ENCODE results near the gene NHERF1.

The NHERF1 gene

GRCh38 chr17:74766413-74766812 is 18.0 kb downstream of the NHERF1 start:
- no peak for TF ChIP-seq CTCF (IDR thresholded peaks at IDR 0.05; ENCODE audit: insufficient read depth, low read depth, low read length, missing control alignments)
- H3K4me3 ChIP-seq (ENCODE audit: low read depth, low read length) = no peak overlapping the region
- DNase-seq (ENCODE audit: low read depth) = no peak

- no peak for TF ChIP-seq CTCF (IDR thresholded peaks at IDR 0.05; ENCODE audit: insufficient read depth, low read depth, low read length, missing control alignments)
- DNase-seq (ENCODE audit: low read depth) = no peak
- H3K4me3 ChIP-seq (ENCODE audit: low read depth, low read length) = no peak overlapping the region
These were observed 18.7 kb downstream of the NHERF1 start for GRCh38 chr17:74767111-74767516.

GRCh38 chr17:74768069-74768762 is 19.8 kb downstream of the NHERF1 start:
- H3K4me3 ChIP-seq (ENCODE audit: low read depth, low read length) = no peak overlapping the region
- TF ChIP-seq CTCF (IDR thresholded peaks at IDR 0.05; ENCODE audit: insufficient read depth, low read depth, low read length, missing control alignments) = no peak
- DNase-seq (ENCODE audit: low read depth) = no peak

- no peak for DNase-seq (ENCODE audit: low read depth)
- TF ChIP-seq CTCF (IDR thresholded peaks at IDR 0.05; ENCODE audit: insufficient read depth, low read depth, low read length, missing control alignments) = no peak
- no peak overlapping the region for H3K4me3 ChIP-seq (ENCODE audit: low read depth, low read length)
These were observed 20.3 kb downstream of the NHERF1 start for GRCh38 chr17:74768763-74769114.

GRCh38 chr17:74769266-74769855 is 20.9 kb downstream of the NHERF1 start:
- no peak for TF ChIP-seq CTCF (IDR thresholded peaks at IDR 0.05; ENCODE audit: insufficient read depth, low read depth, low read length, missing control alignments)
- H3K4me3 ChIP-seq (ENCODE audit: low read depth, low read length) = no peak overlapping the region
- DNase-seq (ENCODE audit: low read depth) = no peak

- no peak for DNase-seq (ENCODE audit: low read depth)
- H3K4me3 ChIP-seq (ENCODE audit: low read depth, low read length) = no peak overlapping the region
- no peak for TF ChIP-seq CTCF (IDR thresholded peaks at IDR 0.05; ENCODE audit: insufficient read depth, low read depth, low read length, missing control alignments)
These were observed 21.5 kb downstream of the NHERF1 start for GRCh38 chr17:74769856-74770497.

All from GM12865 (cell line).